ENCODE data around the gene SLC44A3. TPM values are rescaled to one million over a fixed set of nuclear protein-coding genes. Genes with fewer than 3 reads are reported as not detected.

The SLC44A3 gene
- total and polyA plus RNA-seq, 9 of the 15 experiments (the other 6 are each of a cell fraction or from before 2014, with no cell fraction given): not detected

GRCh38 chr1:94895518-94895917 lies 75.4 kb downstream of the SLC44A3 start:
- Histone ChIP-seq H3K79me2 (ENCODE audit: control insufficient read depth, insufficient read depth, low read length) (no peaks in the 10 kb centered on the region), H3K9me1 (ENCODE audit: control insufficient read depth, insufficient read depth, low read length) (no peaks in the 10 kb centered on the region), H3K4me1 (replicated peaks in 1 of 2; ENCODE audit: control insufficient read depth in 2 of 2, insufficient read depth in 2 of 2, low read length in 2 of 2) (no peaks in the 10 kb centered on the region), H3K9me3 (replicated peaks; ENCODE audit: control insufficient read depth, insufficient read depth, low read depth, low read length) (no peaks in the 10 kb centered on the region), H3K9ac (ENCODE audit: insufficient read depth in 1 of 2, low read depth in 2 of 2, low read length in 2 of 2) (no peak overlapping the region), H3K27me3 (ENCODE audit: control insufficient read depth in 2 of 2, insufficient read depth in 2 of 2, low read length in 2 of 2) (peaks cover 7 to 8% of the 10 kb centered on the region in 2 experiments; a peak in 3 of 5 replicates), H4K20me1 (replicated peaks; ENCODE audit: control insufficient read depth, insufficient read depth, low read length) (no peaks in the 10 kb centered on the region), H2AFZ (ENCODE audit: low read depth, low read length) (no peak overlapping the region), H3K4me2 (ENCODE audit: insufficient read depth, low read length) (no peak overlapping the region), H3K27ac (ENCODE audit: extremely low read depth, low read depth, low read length) (no peak overlapping the region), H3K36me3 (ENCODE audit: control insufficient read depth, insufficient read depth, low read length) (no peaks in the 10 kb centered on the region), H3K4me3 (no peak overlapping the region)
- in situ Hi-C loops (cut with MboI): no loop called here
- no peak for FAIRE-seq
- intact Hi-C loops (cut with micrococcal nuclease): no loop called here
- TF ChIP-seq BRCA1 (IDR thresholded peaks at IDR 0.05): no peak
- TF ChIP-seq BRCA1 (CRISPR knock-in tag; IDR thresholded peaks at IDR 0.05): no peak
- TF ChIP-seq SETDB1 (IDR thresholded peaks at IDR 0.05; ENCODE audit: low read length): no peak
- no peak for TF ChIP-seq HNRNPL (IDR thresholded peaks at IDR 0.05; ENCODE audit: low read depth, low read length)
- no peak for TF ChIP-seq PYGO2 (tag; IDR thresholded peaks at IDR 0.05)
- TF ChIP-seq SNIP1 (IDR thresholded peaks at IDR 0.05; ENCODE audit: low read depth): no peak
- TF ChIP-seq ZNF239 (CRISPR knock-in tag; IDR thresholded peaks at IDR 0.05): no peak
- no peak for TF ChIP-seq ZNF384 (IDR thresholded peaks at IDR 0.05; ENCODE audit: low read depth, low read length)
- TF ChIP-seq ILF3 (IDR thresholded peaks at IDR 0.05; ENCODE audit: borderline replicate concordance): no peak
- TF ChIP-seq NUFIP1 (IDR thresholded peaks at IDR 0.05; ENCODE audit: partially characterized antibody): no peak
- TF ChIP-seq XRCC5 (IDR thresholded peaks at IDR 0.05; ENCODE audit: low read depth, low read length): no peak
- no peak for TF ChIP-seq ZNF830 (CRISPR knock-in tag; IDR thresholded peaks at IDR 0.05)
- TF ChIP-seq BRF1 (IDR thresholded peaks at IDR 0.05; ENCODE audit: borderline replicate concordance, extremely low read depth, insufficient read length): no peak
- TF ChIP-seq DPF2 (IDR thresholded peaks at IDR 0.05): no peak
- no peak for TF ChIP-seq ZNF124 (CRISPR knock-in tag; IDR thresholded peaks at IDR 0.05)
- TF ChIP-seq PRMT5 (CRISPR knock-in tag; IDR thresholded peaks at IDR 0.05): no peak
- TF ChIP-seq ZNF583 (CRISPR knock-in tag; IDR thresholded peaks at IDR 0.05): no peak
- TF ChIP-seq ZNF511 (CRISPR knock-in tag; IDR thresholded peaks at IDR 0.05): no peak
- no peak for TF ChIP-seq KLF1 (tag; IDR thresholded peaks at IDR 0.05)
- no peak for TF ChIP-seq HDAC1 (IDR thresholded peaks at IDR 0.05)
- TF ChIP-seq ASH1L (IDR thresholded peaks at IDR 0.05; ENCODE audit: borderline replicate concordance, low read depth, partially characterized antibody): no peak
- no TSS peak for BruUV-seq (replicated peaks)
- no peak for DNase-seq (ENCODE audit: extremely low read depth in 1 of 4, low spot score in 3 of 4)
- ChIA-PET CTCF (ENCODE audit: low intra/inter-chr PET ratio) (no interaction called here), POLR2A (no interaction called here)
- WGBS (ENCODE audit: insufficient coverage, low coverage, missing lambda C conversion rate): 0% methylated on average over 1 of the region's 1 CpG
- ATAC-seq: no peak

Measured in K562 (cell line).